Kidney glomerular epithelial cell (primary cell): ENCODE results near the gene C1QTNF1.
"Not testable (repeated sequence)": the region's sequence is repeated elsewhere in the genome, so short reads cannot be mapped to it uniquely, and the experiment has no call there.

Experiments used
- DNase-seq: peaks from one replicate; lab custom pipeline; 2025; lab: John Stamatoyannopoulos, UW

The C1QTNF1 gene

DNA sequence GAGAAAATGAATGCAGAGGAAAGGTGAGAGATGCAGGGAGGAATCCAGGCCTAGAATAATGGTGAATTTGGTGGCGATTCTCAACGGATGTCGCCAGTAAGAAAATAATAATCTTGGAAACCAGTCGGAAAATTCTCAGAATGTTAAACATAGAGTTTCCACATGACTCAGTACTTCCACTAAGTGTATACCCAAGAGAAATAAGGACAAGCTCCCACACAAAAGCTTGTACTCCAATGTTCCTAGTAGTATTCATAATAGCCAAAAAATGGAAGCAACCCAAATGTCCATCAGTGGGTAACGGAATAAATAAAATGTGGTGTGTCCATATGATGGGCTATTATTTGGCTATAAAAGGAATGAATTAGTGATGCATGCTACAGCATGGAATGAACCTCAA, 31.2 kb downstream of the C1QTNF1 start:
- no peak for DNase-seq

DNA sequence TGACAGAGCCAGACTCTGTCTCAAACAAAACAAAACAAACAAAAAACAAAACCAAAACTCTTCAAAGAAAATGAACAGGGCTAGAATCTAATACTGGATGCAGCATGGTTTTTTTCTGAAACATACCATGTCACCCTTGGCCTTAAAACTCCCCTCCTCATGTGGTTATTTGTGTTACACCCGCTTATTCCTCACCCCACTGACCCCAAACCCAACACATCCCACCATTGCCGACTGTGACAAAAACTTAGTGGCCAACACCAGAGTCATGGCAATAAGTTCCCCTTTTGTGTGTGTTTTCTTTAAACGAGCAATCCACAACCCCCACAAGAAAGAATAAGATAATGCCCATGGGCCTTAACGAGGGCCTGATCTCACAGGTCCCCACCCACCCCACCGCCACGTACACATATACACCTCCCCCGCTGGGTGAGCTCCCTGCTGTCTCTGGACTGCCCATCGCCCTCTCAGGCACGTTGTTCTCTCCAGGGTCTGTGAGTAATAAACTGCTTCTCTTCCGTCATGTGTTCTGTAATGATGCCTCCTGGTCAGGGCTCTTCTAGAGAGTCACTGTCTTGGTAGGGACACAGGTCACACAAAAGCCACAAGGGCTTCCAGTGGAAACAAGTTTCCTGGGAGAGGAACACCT, 33.9 kb downstream of the C1QTNF1 start:
- DNase-seq = no peak

DNA sequence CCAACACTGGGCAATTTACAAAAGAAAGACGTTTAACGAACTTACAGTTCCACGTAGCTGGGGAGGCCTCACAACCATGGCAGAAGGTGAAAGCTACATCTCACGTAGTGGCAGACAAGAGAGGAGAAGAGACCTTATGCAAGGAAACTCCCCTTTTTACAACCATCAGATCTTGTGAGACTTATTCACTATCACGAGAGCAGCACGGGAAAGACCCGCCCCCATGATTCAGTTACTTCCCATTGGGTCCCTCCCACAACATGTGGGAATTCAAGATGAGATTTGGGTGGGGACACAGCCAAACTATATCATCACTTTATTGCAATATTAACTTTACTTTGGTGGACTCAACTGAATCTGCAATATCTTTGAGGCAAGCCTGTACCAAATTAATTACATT, 38.7 kb downstream of the C1QTNF1 start:
- DNase-seq = no peak

DNA sequence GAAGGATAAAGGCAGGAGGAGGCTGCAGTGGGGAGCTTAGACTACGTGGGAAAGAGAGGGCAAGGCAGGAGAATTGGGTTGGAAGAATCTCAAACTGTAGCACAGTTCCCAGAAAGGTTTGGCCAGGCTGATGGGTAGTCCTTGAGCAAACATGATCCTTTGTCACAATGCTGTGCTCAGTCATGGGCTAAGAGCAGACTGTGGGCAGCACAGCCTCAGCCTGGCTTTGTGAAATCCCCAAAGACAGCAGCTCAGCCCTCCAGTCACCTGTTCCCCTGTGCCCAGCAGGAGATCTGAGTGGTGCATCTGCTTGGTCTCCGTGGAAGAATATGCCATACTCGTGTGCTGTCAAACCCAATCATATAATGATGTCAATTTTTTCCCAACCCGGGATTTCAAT, 40.1 kb downstream of the C1QTNF1 start:
- no peak for DNase-seq

DNA sequence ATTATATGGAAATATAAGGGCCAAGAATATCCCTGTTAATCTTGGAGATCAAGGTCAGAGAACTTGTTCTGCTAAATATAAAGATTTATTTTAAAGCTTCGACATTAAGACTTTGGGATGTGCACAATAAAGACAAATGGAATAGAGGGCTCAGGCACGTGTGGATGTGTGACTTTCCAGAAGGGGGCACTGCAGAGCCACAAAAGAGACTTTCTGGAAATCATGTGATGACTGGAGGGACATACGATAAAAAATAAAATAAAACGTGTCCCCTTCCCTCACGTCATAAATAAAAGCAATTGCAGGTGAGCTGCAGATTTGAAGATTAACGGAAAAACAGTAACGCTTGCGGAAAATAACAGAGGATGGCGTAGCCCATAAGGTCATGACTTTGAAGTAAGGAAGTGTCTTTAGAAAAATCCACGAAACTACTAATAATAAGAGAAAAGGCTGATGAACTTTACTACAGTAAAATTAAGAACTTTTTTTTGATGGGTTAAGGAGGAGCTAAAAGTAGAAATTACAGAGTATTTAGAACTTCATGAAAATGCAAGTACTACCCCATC, 41.2 kb downstream of the C1QTNF1 start:
- DNase-seq = no peak

DNA sequence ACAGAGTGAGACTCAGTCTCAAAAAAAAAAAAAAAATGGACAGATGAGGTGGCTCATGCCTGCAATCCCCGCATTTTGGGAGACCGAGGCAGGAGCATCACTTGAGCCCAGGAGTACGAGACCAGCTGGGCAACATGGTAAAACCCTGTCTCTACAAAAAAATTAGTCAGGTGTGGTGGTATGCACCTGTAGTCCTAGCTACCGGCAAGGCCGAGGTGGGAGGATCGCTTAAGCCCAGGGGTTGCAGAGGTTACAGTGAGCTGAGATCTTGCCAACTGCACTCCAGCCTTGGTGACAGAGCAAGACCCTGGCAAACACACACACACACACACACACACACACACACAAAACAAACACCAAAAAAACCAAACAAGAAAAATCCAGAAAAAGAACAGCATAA, 43.0 kb downstream of the C1QTNF1 start:
- no peak for DNase-seq

DNA sequence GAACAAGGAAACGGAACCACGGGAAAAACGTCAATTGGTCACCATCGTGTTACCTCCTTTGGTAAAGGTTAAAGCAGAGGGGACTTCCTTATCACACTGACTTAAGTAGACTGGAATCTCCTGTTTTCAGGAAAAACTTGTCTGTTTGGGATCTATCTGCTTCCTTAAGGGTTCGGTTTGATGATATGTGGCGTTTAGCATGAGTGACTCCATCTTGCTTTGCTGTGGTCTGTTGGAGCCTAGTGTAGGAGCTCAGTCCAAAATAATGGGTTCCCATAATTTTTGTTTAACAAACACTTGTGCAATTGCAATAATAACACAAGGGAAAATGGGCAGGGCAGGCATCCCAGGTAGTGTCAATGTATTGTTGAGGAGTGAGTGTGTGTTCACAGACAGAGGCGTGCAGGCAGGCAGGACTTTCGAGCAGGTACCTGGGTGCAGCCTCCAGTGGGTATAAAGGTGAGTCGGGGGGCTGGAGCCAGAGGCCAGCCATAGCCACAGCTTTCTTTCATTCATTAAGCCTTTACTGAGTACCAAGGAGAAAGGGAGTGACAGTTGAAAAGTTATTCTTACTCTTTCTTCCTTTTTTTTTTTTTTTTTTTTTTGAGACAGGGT, 46.4 kb downstream of the C1QTNF1 start:
- no peak for DNase-seq

DNA sequence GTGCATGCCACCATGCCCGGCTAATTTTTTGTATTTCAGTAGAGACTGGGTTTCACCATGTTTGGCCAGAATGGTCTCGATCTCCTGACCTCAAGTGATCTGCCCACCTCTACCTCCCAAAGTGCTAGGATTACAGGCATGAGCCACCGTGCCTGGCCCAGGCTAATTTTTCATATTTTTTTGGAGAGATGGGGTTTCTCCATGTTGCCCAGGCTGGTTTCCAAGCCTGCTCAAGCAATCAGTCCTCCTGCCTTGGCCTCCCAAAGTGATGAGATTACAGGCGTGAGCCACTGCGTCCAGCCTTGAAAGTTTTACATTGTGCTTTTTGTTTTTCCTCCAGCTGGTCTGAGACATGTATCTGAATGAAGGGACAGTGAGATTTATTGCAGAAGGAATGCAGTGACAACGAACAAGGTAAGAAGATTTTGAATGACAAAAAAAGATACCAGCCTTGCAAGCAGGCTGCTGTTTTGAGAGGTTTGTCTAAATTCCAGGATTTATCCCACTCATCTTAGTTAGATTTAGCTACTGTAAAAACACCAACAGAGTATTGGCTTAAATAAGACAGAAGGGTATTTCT, 47.3 kb downstream of the C1QTNF1 start:
- DNase-seq = no peak

DNA sequence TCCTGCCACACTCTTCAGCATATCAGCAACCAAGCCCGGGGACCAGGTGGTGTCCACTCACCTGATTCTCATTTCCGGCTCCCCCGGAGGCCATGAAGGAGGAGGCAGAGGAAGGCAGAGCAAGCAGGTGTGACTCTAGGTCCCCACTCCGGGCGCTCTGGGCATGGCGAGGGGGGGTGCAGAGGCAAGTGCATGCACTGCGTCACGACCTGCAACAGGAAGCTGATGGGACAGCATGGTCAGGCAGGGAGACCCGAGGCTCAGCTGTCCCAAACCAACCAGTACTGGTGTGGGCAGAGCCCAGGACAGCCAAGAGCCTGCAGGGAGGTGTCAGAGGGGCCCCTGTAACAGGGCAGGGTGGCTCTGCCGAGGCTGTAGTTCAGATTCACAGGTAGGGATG, 48.6 kb downstream of the C1QTNF1 start:
- DNase-seq = no peak

DNA sequence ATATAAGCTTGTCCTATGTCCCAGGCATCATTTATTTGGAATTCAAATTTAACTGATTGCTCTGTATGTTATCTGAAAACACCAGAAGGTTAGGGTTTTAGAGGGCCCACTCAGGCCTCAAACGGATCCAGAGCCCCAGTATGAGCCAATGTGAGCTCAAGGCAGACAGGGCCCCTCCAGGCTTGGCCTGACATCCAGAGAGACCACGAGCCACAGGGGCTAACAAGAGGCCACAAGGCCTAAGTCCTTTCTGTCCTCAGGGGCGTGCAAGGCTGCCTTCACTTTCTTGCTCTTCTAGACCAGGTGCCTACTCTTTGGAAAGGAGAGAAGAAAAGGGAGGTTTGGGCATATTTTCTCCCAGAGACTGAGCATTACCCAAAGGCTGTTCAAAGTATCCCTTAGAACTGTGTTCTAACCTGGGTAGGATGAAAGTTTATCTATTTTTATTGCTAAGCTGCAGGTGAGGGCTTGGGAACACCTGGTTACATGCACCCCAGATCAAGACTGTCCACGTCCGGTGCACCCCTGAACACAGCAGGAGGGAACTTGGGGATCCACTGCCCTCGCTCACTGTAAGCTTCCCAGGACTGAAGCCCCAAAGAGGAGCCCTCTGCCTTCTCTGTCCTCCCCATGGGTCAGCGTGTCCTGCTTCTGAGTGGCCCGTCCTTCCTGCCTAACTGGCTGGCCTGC, 49.2 kb downstream of the C1QTNF1 start:
- DNase-seq = no peak

DNA sequence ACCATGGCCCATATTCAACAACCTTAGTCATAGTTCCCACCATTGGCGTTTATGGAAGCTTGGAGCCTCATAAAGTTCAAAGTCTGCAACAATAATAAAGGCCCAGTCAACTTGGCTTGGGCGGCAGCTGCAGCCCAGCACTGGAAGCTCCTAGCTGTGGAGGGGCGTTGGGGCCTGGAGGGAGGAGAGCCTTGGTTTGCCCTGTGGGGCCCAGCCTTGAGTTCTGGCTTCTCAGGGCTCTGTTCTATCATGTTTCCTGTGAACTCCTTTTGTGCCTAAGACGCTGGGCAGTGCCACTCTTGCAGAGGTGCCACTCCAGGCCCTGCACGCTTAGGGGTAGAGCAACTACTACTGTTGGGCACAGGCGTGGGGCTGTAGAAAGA, 49.7 kb downstream of the C1QTNF1 start:
- no peak for DNase-seq

DNA sequence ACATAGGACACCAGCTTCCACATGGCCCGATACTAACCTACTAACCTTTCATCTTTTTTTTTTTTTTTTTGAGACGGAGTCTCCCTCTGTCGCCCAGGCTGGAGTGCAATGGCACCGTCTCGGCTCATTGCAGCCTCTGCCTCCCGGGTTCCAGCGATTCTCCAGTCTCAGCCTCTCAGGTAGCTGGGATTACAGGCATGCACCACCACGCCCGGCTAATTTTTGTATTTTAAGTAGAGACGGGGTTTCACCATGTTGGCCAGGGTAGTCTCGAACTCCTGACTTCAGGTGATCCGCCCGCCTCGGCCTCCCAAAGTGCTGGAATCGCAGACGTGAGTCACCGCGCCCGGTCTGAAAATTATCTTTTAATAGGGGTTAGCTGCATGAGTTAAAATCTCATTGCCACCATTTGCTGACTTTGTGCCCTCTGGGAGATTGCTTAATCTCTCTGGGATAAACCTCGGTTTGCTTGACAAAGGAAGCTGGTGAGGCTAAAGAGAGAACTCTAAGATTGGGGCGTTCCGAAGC, 50.2 kb downstream of the C1QTNF1 start:
- not testable (repeated sequence) for DNase-seq

DNA sequence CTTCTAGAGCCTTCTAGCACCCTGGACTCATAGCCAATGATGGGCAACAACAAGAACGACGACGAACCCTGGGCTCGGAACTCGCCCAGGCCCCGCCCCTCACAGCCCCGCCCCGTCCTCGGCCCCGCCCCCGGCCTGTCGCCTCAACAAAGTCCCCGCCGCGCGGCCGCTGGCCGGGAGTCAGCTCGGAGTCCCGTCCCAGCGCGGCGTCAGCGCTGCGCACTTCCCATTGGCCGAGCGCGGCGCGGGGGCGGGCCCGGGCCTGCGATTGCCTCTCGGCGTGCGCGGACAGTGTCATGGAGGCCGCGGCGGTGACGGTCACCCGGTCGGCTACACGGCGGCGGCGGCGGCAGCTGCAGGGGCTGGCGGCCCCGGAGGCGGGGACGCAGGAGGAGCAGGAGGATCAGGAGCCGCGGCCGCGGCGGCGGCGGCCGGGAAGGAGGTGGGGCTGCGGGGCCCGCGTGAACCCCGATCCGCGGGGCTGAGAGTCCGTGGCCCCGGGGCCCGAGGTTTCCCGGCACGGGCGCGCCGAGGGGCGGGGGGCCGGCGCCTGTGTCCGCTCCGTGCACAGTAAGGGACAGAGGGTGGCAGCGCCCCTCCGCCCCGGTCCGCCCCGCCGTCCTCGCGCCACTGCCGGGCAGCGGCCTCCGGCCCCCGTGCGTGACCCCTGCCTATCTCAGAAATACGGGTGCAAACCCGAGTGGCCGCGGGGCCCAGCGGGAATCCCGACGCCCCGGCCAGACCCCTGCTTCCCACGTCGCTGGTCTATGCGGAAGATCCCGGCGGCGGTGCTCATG, 50.9 kb downstream of the C1QTNF1 start, which contains the start of gene ENGASE:
TSS of gene ENGASE (plus strand) at position 176 of the 797 bp plus-strand sequence. CDS start at position 297, 121 bp downstream.
- DNase-seq = peak; percentile 69

DNA sequence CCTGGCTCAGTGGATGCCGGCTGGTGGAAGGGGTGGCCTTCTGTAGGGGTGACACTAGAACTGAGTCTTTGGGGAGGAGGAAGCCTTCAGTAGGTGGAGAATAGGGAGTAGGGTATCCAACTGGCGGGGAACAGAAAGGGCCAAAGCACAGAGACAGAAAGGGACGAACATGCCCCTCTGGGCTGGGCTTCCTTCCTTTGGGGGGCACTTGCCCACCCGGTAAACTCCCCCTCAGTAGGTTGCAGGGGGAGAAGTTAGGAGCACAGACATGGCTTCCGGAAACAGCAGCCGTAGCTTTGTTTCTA, 51.4 kb downstream of the C1QTNF1 start:
- DNase-seq = no peak

DNA sequence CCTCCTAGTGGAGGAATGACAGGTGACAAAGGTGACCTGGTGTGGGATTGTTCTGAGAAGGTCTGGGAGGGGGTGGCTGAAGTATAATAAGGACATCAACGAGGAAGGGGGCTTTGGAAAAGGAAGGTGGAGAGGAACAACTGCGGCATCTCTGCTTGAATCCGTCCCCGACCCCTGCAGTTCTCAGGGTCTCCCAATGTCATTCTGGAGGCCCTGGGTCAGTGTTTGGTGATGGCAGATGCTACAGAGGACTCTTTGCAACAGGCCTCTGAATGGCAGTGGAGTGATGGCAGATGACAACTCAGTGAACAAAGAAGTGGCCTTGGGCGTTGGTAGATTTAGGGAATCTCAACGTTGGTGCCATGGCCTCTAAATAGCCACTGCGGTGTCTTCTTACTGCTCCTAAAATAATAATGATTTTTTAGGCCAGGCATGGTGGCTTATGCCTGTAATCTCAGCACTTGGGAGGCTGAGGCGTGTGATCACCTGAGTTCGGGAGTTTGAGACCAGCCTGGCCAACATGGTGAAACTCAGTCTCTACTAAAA, 52.0 kb downstream of the C1QTNF1 start:
- no peak for DNase-seq

DNA sequence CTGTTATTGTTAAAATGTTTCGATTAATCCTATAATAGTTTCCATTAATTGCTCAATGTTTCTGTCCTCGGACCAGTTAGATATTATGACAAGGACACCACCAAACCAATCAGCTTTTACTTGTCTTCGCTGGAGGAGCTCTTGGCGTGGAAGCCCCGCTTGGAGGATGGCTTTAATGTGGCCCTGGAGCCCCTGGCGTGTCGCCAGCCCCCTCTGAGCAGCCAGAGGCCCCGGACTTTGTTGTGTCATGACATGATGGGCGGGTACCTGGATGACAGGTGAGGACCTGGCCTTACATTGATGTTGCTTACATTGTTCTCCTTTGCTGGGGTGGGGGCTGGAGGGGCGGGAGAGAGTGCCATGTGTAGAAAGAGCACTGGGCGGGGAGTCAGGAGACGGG, 53.6 kb downstream of the C1QTNF1 start:
- no peak for DNase-seq

DNA sequence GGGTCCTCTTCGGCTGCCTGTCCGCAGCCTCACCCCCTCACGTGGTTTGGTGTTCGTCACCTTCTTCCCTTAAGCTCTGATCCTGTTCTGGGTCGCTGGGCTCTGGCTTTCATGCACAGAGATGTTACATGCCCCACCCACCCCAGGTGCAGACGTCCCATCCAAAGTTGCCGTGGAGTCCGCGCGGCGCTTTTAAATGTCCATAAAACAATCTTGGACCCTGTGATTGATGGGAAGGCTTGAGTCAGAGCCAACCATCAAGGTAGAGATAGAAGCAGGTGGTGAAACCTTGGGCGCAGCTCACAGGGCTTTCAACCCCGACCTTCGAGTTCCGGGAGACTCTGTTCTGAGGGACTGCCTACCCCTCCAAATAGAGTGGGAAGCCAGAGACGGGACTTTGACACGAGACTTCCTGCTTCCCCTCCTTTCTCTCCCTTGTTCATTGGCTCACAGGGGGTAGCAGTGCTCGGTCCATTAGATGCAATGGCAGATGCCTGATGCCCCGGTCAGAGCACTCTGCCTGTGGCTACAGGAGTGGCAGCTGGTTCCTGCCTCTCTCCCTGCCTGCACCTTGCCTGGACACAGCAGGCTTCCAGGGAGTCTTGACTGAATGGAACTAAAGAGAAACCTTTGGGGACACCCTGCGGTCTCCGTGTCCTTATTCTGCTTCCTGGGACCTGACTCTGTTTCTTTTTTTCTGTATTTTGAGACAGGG, 54.7 kb downstream of the C1QTNF1 start:
- DNase-seq = no peak

DNA sequence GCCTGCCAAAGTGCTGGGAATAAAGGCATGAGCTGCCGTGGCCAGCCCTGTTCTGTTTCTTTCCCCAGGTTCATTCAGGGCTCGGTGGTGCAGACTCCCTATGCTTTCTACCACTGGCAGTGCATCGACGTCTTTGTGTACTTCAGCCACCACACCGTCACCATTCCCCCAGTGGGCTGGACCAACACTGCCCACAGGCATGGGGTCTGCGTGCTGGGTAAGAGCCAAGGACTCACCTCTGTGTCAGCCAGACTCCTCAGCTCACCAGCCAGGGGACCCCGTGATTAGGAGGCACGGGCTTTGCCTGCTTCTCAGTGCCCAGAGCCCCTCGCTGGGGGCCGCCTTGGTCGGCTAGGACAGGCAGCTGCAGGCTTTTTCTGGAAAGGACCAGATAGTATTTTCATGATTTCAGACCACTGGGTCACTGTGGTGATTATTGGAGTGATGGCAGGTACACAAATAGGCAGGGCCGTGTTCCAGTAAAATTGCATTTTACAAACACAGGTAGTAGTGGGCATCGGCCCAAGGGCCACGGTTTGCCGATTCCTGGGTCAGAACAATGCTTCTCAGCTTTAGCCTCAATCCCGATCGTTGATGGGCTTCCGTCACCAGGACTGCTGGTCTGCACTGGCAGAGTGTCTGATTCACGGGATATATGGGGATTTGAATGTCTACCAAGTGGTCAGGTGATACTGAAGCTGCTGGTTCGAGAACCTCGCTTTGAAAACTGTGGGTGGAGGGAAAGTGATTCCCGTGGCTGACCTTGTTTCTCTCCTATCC, 55.6 kb downstream of the C1QTNF1 start:
- no peak for DNase-seq

DNA sequence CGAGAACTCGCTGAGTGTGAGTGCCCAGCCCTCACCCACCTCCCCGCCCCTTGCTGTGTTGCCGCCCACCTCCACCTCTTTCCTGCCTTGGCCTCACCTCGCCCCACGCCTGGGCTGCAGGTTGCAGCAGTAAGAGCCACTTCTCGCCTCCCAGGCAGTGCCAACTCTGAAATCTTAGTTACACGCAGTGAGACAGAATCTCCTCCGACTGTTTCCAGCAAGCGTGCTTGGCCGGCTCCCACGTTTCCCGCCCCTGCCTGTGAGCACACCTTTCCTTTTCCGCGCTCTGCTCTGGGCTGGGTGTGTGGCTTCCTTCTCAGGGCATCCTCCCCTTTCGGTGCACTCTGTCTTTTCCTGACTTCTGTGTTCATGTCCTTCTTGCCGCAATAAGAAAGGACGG, 56.4 kb downstream of the C1QTNF1 start:
- no peak for DNase-seq

DNA sequence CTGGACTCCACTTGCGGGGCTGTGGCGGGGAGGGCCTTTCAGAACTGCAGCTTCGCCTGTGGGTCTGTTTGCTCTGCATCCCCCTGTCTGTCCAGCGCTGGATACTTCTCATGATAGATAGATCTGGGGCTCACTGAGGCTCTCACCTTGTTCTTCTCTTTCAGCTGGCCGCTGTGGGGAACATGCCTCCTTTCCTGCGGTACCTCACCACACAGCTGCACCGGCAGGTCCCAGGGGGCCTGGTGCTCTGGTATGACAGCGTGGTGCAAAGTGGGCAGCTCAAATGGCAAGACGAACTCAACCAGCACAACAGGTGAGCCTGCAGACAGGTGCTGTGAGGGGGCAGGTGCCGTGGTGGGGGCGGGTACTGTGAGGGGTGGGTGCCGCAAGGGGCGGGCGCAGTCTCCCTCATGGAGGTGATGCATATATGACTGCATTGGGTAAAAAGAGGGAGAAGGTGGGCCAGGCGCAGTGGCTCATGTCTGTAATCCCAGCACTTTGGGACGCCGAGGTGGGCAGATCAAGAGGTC, 56.9 kb downstream of the C1QTNF1 start:
- no peak for DNase-seq
